ENCODE measurements around the gene PCDHA2. TPM values are rescaled to one million over a fixed set of nuclear protein-coding genes. Genes with fewer than 3 reads are reported as not detected.

Gene PCDHA2
- total RNA-seq, result 0.17 TPM in 1 of 2 replicates, not detected in the other

DNA sequence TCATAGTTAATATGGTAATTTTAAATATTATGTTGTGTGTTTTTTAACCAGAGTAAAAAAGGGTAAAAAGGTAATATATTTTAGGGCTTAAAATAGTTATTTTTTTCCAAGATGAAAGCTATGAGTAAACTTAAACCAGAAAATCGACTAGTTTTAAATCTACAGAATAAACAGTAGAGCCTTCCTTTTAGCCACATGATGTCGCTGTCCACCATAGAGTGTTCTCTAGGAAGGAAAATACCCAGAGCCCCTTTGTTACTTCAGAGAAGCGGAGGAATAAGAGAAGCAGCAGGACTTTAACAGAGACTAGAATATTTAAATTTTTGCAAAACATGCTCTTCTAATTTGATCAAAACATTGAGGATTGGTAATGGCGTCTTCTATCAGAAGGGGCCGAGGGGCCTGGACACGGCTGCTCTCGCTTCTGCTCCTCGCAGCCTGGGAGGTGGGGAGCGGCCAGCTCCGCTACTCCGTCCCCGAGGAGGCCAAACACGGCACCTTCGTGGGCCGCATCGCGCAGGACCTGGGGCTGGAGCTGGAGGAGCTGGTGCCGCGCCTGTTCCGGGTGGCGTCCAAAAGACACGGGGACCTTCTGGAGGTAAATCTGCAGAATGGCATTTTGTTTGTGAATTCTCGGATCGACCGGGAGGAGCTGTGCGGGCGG, at the start of gene PCDHA2:
PCDHA2 (plus strand) TSS at position 258 of the 664 bp plus-strand sequence.

DNA sequence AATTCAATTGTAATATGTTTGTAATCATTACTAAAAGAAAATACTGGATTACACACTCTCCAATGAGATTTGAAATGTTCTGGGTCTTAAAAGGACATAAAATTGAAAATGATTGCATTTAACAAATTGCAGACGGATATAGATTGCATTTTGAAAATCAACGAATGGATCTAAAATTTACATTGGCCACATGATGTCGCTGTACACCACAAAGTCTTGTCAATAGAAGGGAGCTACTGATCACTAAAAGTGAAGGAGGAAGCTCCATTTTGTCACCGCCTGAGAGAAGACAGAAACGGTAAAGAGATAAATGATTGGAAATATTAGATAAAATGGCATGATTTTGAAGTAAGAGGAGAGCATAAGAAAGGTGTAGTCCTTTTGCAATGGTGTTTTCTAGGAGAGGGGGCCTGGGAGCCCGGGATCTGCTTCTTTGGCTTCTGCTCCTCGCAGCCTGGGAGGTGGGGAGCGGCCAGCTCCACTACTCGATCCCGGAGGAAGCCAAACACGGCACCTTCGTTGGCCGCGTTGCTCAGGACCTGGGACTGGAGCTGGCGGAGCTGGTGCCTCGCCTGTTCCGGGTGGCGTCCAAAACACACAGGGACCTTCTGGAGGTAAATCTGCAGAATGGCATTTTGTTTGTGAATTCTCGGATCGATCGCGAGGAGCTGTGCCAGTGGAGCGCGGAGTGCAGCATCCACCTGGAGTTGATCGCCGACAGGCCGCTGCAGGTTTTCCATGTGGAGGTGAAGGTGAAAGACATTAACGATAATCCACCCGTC, 8.6 kb upstream of the PCDHA2 start, which contains the start of gene PCDHA1:
PCDHA1 (plus strand) TSS at position 236 of the 782 bp plus-strand sequence.

DNA sequence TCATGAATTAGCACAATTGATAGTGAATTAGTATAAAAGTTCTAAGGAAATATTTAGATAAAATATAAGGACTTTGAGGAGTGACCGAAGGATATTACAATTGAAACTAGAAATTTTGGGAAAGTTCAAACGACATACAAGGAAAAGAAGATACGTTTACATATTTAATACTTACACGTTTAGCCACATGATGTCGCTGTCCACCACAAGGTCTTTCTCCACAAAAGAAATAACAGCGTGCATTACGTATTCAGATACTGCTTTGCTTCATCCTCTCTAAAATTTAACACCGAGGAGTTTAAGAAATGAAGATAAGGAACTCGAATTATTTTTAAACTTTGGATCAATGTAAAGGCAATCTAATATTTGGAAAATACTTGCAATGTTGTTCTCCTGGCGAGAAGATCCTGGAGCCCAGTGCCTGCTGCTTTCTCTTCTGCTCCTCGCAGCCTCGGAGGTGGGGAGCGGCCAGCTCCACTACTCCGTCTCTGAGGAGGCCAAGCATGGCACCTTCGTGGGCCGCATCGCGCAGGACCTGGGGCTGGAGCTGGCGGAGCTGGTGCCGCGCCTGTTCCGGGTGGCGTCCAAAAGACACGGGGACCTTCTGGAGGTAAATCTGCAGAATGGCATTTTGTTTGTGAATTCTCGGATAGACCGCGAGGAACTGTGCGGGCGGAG, 6.3 kb downstream of the PCDHA2 start, which contains the start of gene PCDHA3:
PCDHA3 (plus strand) TSS at position 242 of the 678 bp plus-strand sequence.

DNA sequence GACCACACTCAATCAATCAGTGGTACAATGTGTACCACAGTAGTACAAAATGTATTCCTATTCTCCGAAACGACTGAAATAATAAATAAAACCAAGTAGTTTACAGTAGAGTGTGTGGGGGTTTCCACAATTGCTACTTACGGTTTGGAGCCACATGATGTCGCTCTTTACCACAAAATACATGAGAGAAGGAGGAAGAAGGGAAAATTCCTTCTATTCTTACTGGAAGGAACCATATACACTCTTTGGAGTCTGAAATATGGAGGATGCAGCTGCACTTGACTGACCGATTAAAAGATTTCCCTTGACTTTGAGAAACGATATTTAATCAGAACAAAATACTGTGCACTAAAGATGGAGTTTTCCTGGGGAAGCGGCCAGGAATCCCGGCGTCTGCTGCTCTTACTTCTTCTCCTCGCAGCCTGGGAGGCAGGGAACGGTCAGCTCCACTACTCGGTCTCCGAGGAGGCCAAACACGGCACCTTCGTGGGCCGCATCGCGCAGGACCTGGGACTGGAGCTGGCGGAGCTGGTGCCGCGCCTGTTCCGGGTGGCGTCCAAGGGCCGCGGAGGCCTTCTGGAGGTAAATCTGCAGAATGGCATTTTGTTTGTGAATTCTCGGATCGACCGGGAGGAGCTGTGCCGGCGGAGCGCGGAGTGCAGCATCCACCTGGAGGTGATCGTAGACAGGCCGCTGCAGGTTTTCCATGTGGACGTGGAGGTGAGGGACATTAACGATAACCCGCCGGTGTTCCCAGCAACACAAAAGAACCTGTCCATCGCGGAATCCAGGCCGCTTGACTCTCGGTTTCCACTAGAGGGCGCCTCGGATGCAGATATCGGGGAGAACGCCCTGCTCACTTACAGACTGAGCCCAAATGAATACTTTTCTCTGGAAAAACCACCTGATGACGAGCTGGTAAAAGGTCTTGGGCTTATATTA, 12.5 kb downstream of the PCDHA2 start, which contains the start of gene PCDHA4:
PCDHA4 (plus strand) TSS at position 235 of the 942 bp plus-strand sequence.

DNA sequence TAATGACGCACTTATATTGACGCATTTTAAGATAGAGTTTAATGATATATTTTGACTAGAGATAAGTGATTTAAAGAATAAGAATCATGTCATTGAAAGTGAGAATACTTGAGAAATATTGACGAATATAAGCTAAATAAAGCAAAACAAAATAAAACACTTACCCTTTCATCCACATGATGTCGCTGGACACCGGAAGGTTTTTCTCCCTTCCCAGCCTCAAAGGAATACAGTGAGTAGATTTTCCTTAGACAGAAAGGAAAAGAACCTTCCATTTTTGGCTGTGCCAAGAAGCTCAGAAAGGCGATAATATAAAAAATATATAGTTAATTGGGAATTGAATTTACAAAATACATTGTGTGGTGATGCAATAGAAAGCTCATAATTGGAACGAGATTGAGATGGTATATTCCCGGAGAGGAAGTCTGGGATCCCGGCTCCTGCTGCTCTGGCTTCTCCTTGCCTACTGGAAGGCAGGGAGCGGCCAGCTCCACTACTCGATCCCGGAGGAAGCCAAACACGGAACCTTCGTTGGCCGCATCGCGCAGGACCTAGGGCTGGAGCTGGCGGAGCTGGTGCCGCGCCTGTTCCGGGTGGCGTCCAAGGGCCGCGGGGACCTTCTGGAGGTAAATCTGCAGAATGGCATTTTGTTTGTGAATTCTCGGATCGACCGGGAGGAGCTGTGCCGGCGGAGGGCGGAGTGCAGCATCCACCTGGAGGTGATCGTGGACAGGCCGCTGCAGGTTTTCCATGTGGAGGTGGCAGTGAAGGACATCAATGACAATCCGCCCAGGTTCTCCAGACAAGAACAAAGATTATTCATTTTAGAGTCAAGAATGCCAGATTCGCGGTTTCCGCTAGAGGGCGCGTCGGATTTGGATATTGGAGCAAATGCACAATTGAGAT, 27.0 kb downstream of the PCDHA2 start, which contains the start of gene PCDHA5:
PCDHA5 (plus strand) TSS at position 239 of the 906 bp plus-strand sequence.

DNA sequence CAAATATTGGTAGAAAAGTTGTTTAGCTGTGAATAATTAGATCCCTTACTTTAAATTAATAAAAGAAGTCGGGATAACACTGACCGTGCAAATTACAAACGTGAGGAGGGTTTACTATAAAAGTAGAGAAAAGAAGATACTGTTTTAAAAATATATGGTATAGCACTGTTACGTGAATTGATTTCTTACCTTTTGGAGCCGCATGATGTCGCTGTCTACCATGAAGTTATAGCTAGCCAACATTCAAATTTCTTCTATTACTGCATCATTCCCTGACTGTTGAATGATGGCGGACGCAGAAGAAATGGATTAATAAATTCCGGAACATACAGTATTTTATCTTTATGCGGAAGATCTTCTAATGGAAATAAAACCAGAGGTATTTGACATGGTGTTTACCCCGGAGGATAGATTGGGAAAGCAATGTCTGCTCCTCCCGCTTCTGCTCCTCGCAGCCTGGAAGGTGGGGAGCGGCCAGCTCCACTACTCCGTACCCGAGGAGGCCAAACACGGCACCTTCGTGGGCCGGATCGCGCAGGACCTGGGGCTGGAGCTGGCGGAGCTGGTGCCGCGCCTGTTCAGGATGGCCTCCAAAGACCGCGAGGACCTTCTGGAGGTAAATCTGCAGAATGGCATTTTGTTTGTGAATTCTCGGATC, 33.2 kb downstream of the PCDHA2 start, which contains the start of gene PCDHA6:
PCDHA6 (plus strand) TSS at position 257 of the 658 bp plus-strand sequence; CDS start at position 389, 132 bp downstream.

DNA sequence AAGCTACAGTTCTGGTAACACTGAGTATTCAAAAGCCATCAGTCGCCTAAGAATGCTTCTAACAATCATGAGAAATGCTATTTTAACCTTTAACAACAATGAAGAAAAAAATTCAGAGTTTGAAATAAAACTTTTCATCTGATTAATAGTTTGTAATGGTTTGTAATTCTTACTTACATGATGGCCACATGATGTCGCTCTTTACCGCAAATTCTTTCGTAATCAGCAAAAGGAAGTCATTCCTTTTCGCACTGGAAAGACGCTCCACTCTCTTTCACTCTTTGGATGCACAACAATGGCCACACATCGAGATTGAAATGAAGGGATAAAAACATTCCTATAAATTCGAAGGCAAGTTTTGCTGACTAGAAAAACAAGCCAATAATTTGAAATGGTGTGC, 39.3 kb downstream of the PCDHA2 start, which contains the start of gene PCDHA7:
PCDHA7 (plus strand) TSS at position 277 of the 400 bp plus-strand sequence; CDS start at position 392, 115 bp downstream.

DNA sequence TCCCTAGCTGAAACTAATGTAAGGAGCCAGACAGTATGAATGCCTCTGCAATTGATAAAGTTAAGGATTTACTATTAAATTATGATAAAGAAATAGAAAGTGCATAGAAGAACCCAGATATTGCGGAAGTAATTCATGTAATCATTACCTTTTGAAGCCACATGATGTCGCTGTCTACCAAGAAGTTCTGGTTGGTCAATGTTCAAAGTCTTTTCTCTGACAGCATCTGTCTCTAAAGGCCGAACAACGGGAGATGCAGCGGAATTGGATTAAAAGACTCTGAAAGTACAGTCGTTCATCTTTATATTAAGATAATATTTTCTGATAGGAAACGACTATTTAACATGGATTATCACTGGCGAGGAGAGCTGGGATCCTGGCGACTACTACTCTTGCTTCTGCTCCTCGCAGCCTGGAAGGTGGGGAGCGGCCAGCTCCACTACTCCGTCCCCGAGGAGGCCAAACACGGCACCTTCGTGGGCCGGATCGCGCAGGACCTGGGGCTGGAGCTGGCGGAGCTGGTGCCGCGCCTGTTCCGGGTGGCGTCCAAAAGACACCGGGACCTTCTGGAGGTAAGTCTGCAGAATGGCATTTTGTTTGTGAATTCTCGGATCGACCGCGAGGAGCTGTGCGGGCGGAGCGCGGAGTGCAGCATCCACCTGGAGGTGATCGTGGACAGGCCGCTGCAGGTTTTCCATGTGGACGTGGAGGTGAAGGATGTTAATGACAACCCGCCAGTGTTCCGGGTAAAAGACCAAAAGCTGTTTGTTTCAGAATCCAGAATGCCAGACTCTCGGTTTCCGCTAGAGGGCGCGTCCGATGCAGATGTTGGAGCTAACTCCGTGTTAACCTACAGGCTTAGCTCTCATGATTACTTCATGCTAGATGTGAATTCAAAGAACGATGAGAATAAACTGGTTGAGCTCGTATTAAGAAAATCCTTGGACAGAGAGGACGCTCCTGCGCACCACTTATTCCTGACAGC, 46.6 kb downstream of the PCDHA2 start, which contains the start of gene PCDHA8:
PCDHA8 (plus strand) TSS at position 210 of the 985 bp plus-strand sequence; CDS start at position 345, 135 bp downstream.

Other genes starting within 250 kb of the PCDHA2 start
- gene EIF4EBP3, start 247.2 kb upstream of the PCDHA2 start, total RNA-seq, result 1.5 and 3.3 TPM in 2 replicates
- 33.7 and 44.9 TPM in 2 replicates for gene SRA1, start 237.4 kb upstream of the PCDHA2 start, total RNA-seq
- 20.2 and 28.5 TPM in 2 replicates for gene APBB3, start 230.3 kb upstream of the PCDHA2 start, total RNA-seq
- 23.2 and 24.4 TPM in 2 replicates for gene SLC35A4, start 230.0 kb upstream of the PCDHA2 start, total RNA-seq
- 0.44 and 0.50 TPM in 2 replicates for gene CD14, start 161.7 kb upstream of the PCDHA2 start, total RNA-seq
- gene TMCO6, start 155.4 kb upstream of the PCDHA2 start, total RNA-seq, result 9.3 and 12.5 TPM in 2 replicates
- 45.8 and 46.8 TPM in 2 replicates for gene NDUFA2, start 147.2 kb upstream of the PCDHA2 start, total RNA-seq
- 93.3 and 136 TPM in 2 replicates for gene IK, start 147.0 kb upstream of the PCDHA2 start, total RNA-seq
- gene WDR55, start 129.9 kb upstream of the PCDHA2 start, total RNA-seq, result 34.9 and 36.7 TPM in 2 replicates
- gene DND1, start 121.3 kb upstream of the PCDHA2 start, total RNA-seq, result 0.17 and 0.29 TPM in 2 replicates
- gene HARS1, start 103.5 kb upstream of the PCDHA2 start, total RNA-seq, result 70.6 and 73.6 TPM in 2 replicates
- gene HARS2, start 103.4 kb upstream of the PCDHA2 start, total RNA-seq, result 32.7 and 40.9 TPM in 2 replicates
- gene ZMAT2, start 94.4 kb upstream of the PCDHA2 start, total RNA-seq, result 51.1 and 72.0 TPM in 2 replicates
- under 0.01 TPM in 1 of 2 replicates, not detected in the other for gene PCDHA1, start 8.7 kb upstream of the PCDHA2 start, total RNA-seq
- gene PCDHA3, start 6.2 kb downstream of the PCDHA2 start, total RNA-seq, result 0.15 and 0.17 TPM in 2 replicates
- gene PCDHA4, start 12.2 kb downstream of the PCDHA2 start, total RNA-seq, result 0.29 and 0.33 TPM in 2 replicates
- under 0.01 TPM in 1 of 2 replicates, not detected in the other for gene PCDHA5, start 26.8 kb downstream of the PCDHA2 start, total RNA-seq
- 0.44 and 0.50 TPM in 2 replicates for gene PCDHA6, start 33.1 kb downstream of the PCDHA2 start, total RNA-seq
- 0.29 and 0.66 TPM in 2 replicates for gene PCDHA7, start 39.4 kb downstream of the PCDHA2 start, total RNA-seq
- gene PCDHA8, start 46.3 kb downstream of the PCDHA2 start, total RNA-seq, result under 0.01 and 0.15 TPM in 2 replicates
- under 0.01 TPM in 2 replicates for gene PCDHA9, start 53.5 kb downstream of the PCDHA2 start, total RNA-seq
- gene PCDHA10, start 61.0 kb downstream of the PCDHA2 start, total RNA-seq, result under 0.01 and 0.17 TPM in 2 replicates
- gene PCDHA11, start 74.1 kb downstream of the PCDHA2 start, total RNA-seq, result 0.29 and 0.50 TPM in 2 replicates
- gene PCDHA12, start 80.5 kb downstream of the PCDHA2 start, total RNA-seq, result under 0.01 TPM in 1 of 2 replicates, not detected in the other
- gene PCDHA13, start 87.3 kb downstream of the PCDHA2 start, total RNA-seq, result under 0.01 TPM in 2 replicates
- under 0.01 TPM in 2 replicates for gene PCDHAC1, start 131.4 kb downstream of the PCDHA2 start, total RNA-seq
- under 0.01 TPM in 1 of 2 replicates, not detected in the other for gene PCDHAC2, start 171.6 kb downstream of the PCDHA2 start, total RNA-seq